Measurements from ENCODE around the gene ANO2.

GRCh38 chr12:5568325-5568981 lies 376.6 kb downstream of the ANO2 start:
- no peak for TF ChIP-seq POLR2A (IDR thresholded peaks at IDR 0.05; ENCODE audit: low read length)
- no peak for TF ChIP-seq GATA1 (IDR thresholded peaks at IDR 0.05; ENCODE audit: low read depth, low read length)
